Activated T-cell treated with anti-CD3 and anti-CD28 coated beads for 24 hours (primary cell): ENCODE data around the gene RNF8.
A peak's percentile ranks its signal among the peaks of the same experiment; 100 is the strongest.
"Not testable (repeated sequence)": the region's sequence is repeated elsewhere in the genome, so short reads cannot be mapped to it uniquely, and the experiment has no call there.

Source experiments
- DNase-seq: peaks from one replicate; pipeline ENCODE4 v3.0.0-alpha.2; 2020; ENCODE audit warnings: low read depth

RNF8 gene

DNA sequence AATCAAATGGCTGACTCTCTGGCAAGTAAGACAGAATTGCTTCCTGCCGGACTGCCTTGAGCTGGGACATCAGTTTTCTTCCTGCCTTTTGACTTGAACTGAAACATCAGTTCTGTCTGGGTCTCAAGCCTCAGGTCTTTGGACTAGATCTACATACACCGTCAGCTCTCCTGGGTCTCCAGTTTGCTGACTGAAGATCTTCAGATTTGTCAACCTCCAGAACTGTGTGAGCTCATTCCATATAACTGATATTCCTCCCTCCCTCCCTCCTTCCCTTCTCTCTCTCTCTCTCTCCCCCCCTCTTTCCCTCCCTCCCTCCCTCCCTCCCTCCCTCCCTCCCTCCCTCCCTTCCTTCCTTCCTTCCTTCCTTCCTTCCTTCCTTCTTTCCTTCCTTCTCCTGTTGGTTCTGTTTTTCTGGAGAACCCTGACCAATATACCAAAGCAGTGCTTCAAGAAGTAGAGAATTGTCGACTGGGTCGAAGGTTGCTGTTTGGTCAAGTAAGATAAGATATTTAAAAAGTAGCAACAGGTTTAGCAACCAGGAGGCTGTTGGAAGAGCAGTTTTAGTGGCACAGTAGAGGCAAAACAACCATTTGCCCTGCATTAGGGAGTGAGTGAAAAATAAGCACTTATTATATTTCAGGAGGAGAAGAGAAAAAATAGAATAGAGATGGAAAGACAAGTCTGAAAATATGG lies 46.2 kb downstream of the RNF8 start:
- DNase-seq, result no peak

DNA sequence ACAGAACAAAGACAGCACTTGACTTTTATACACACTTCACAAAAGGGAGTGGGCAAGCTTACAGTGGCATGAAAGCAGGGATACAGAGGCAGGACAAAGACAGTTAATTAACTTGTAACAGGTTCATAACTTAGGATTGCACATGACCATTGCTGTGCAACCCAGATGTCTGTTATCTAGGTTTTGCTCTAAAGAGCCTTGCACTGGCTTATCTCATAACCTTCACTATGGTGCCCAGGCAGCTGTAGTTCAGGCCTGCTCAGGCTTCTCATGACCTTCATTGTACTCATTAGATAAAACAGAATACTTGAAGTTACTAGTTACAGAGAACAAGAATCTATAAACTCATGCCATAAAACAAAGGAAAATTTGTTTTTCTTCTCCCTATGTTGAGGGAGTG lies 47.9 kb downstream of the RNF8 start:
- DNase-seq, result not testable (repeated sequence)

DNA sequence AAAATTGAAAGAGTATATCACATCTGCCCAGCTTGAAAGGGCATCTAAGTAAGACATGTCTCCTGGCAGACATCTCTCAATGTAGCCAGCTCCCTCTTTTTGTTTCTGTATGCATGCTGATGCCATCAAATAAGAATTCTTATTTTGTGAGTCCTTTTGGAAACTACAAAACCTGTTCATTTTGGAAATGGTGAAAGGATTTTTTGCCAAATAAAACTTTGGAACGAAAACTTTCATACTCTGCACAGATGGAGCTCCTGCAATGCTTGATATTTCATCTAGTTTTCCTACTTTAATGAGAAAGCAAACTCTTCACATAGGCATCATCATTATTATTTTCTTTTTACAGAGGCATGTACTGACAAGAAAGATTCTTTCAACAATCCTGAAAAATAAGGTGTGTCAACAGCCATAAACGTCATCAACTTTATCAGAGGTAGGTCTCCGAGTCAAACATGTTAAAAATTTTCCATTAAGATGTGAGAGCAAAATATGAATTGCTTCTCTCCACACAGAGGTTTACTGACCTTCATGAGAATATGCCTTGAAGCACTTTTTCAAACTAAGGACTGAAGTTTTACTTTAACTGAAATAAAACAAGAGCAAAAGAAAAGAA lies 53.1 kb downstream of the RNF8 start:
- DNase-seq, result no peak

DNA sequence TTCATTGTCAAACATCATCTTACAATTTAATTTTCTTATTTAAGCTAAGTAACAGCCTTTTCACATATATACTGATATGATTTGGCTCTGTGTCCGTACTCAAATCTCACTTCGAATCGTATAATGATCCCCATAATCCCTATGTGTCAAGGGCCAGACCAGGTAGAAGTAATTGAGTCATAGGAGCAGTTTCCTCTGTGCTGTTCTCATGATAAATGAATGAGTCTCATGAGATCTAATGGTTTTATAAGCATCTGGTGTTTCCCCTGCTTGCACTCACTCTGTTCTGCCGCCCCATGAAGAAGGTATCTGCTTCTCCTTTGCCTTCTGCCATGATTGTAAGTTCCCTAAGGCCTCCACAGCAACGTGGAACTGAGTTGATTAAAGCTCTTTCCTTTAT lies 54.2 kb downstream of the RNF8 start:
- no peak for DNase-seq

DNA sequence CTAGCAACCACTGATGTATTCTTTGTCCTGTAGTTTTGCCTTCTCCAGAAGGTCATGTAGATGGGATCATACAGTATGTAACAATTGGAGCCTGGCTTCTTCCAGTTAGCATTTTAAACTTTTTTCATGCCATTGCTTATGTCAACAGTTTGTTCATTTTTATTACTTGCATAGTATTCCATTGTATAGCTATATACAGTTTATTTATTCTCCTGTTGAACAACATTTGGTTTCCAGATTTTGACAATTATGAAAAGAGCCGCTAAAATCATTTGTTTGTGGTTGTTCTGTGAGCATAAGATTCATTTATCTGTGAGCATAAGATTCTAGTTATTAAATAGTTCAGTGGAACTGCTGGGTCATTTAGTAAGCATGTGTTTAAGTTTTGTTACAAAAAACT lies 55.7 kb downstream of the RNF8 start:
- no peak for DNase-seq

DNA sequence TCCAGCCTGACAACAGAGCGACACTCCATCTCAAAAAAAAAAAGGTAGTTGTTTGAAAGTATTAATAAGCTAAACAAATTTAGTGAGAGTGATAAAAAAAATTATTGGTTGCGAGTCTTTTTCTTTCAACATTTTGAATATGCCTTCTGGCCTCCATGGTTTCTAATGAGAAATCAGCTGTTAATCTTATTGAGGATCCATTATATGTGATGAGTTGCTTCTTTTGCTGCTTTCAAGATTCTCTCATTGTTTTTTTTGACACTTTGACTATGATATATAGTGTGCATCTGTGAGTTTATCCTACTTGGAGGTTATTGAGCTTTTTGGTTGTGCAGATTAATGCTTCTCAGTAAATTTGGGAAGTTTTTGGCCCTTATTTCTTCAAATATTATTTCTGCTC lies 63.6 kb downstream of the RNF8 start:
- no peak for DNase-seq

DNA sequence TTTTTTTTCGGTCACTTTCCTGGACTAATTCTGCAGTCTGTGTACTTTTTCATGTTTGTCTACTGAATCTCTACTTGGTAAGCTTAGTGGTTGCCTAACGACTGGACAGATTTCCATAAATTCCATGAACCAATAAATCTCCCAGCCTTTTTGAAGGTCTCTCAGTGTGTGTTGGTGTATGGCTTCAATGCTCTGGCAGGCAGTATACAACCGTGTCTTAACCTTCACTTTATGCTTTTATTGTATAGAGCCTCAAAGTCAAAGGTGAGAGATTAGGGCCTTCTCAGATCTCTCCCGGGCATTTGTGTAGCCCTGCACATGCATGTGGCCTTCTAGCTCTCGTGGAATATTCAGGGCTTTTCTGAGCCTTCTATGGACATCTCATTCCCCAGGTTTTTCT lies 64.9 kb downstream of the RNF8 start:
- DNase-seq, result no peak

DNA sequence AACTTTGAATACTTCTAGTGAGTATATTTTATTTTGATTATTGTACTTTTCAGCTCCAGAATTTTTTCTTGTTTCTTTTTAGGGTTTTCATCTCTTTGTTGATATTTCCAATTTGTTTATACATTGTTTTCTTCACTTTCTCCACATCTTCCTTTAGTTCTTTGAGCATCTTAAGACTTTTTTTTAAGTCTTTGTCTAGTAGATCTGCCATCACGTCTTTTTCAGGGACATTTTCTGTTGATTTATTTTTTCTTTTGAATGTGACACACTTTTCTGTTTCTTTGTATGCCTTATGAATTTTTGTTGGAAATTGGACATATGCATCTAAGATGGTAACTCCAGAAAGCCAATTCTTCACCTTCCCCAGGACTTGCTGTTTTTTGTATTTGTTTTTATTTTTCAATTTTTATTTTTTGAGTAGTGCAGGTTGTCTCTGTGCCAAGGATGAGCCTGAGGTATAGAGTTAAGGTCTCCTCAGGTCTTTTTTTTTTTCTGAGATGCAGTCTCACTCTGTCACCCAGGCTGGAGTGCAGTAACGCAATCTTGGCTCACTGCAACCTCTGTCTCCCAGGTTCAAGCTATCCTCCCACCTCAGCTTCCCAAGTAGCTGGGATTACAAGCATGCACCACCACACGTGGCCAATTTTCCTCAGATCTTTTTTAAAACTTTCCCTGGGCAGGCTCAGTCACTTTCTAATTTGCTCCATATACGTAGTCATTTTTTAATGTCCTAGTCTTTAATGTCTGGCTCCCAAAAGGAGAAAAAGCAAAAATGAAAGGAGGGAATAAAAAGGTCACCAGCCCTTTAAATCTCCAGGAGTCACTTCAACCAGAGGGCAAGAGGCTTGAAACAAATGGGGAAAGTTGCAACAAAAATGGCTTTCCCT lies 72.5 kb downstream of the RNF8 start:
- no peak for DNase-seq

DNA sequence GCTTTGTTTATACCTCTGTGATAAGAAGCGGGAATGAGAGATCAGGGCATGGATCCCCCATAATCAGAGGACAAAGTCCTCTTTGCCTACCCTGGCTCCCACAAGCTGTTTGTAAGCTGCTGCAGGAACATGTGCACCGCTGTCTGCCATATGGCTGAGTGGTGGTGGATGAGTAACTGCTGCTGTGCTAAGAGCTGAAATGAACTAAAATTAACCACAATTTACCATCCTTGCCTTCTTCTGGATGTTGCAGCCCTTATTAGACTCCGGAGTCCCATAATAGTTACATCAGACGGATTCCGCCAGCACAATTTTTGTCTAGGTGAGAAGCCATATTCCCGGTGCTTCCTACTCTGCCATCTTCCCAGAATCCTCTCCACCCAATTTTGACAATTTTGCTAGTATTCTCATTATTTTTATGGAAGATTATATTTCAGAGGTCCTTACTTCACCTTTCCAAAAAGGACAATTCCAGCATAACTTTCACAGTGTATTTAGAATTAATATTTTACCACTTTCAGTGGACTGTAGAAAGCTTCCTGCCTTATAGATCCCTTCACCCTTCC lies 73.2 kb downstream of the RNF8 start:
- DNase-seq, result no peak

DNA sequence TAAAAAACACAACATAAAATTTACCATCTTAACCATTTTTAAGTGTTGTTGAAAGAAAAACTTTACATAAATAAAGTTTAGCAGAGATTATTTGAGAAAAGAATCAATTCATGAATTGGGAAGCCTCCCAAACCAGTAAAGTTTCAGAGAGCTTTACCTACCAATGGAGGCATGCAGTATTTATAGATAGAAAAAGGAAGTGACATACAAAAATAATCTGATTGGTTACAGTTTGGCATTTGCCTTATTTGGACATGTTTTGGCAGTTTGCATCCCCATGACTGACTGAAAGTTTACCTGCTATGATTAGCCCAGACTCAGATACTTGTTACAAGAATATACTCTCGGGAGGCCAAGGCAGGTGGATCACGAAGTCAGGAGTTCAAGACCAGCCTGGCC lies 75.6 kb downstream of the RNF8 start:
- no peak for DNase-seq

DNA sequence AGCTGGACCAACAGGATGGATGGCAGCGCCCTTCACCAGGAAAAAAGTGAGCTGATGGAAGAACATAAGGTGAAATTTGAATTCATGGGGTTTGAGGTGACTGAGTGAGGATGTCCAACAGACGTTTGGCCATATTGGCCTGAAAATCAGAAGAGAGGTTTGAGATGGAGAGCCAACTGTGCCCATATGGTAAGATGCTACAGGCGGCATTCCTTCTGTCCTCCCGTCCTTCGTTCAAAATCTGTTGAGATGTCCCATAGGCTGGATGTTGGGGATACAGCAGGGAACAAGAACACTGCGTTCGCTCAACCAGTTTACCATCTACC lies 78.8 kb downstream of the RNF8 start:
- no peak for DNase-seq

DNA sequence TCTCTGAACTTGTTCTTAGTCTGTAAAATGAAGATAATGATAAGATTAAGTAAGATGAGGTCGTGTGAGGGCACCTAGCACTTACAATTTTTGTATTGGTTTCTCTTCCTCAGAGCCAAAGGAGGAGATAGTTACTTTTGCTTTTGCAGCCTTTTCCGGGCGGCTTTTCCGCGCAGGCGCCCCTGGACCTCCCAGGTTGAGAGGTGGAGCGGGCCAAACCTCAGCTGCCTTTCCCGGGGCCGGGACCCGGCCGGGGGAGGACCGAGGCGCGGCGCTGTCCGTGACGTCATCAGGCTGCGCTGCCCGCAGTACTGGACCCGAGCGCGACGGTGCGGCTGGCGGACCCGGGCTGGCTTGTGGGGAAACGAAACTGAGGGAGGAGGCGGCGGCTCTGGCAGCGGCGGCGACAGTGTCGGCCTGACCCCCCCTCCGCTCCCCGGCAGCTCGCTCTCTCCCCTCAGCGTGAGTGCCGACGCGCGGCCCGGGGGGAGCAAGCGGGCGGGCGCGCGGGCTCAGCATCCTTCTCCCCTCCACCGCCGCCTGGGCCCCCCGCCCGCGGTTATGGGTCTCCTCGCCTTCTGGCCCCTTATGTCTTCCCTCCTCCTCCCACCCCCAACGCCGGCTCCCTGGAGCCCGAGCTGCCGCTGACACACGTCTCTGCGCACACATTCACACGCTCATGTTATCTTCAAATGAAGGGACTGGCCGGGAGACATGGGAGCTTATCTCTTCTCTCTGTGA lies 79.3 kb downstream of the RNF8 start, which contains the start of gene CMTR1:
Gene CMTR1 (plus strand): TSS at position 306 of the 741 bp plus-strand sequence. CDS start 2,409 bp downstream, outside the sequence.
- DNase-seq, result peak; percentile 94

DNA sequence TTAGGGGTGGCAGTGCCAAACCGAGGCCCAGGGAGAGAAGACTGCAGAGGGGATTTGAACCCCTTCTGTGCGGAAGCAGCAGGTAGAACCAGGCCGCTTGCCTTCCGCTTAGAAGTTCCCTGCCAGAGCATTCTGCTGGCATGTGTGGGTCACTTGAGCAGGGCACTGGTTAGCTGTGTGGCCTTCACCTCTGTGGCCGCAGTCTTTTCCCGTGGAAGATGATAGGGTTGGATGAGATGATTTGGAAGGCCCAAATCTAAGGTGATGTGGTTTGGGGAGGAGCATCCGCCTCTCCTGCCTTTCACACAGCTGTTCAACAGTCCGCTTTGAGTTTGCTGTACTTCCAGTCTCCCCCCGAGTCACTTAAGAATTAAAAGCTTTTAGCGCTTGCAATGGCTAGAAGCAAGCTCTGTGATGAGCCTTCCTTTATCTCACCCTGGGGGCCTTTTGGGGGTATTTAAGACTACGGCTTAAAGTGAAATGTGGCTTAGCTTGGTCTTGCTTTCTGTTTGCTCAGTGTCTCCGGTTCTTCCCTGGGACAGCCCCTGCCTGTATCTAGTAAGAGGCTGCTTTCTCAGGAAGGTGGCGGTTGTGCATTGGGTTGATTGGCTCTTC lies 80.0 kb downstream of the RNF8 start:
- DNase-seq, result peak; percentile 41

DNA sequence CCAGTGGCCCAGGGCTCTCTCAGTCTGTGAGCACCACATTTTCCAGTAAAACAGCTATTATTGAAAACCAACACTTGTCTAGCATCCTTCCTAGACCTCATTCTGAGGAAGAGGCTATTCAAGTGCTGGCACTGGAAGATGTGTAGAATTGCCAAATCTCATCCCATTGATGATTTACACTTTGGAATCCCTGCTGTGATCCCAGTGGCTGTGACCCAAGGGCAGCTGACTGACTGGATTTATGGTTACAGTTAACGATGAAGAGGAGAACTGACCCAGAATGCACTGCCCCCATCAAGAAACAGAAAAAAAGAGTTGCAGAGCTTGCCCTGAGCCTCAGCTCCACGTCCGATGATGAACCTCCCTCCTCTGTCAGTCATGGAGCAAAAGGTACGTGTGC lies 81.6 kb downstream of the RNF8 start:
- DNase-seq, result no peak

DNA sequence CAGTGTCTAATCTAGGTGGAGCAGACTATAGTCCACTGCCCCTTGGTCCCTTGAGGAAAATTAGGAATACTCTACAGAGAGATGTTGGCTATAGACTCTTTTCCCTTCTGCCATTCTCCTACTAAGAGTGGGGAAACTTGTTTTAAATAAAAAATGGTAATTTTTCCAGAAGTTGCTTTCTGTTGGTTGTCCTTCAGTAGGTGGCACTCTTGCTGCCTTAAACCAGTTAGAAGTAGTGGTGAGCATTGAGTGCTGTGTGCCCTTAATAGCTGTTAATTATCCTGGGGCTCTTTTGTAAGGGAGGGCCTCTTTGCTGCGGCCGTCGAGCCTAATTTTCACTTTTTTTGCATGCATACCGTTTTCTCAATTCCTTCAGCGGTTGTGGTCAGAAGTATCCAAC lies 82.0 kb downstream of the RNF8 start:
- DNase-seq, result no peak

DNA sequence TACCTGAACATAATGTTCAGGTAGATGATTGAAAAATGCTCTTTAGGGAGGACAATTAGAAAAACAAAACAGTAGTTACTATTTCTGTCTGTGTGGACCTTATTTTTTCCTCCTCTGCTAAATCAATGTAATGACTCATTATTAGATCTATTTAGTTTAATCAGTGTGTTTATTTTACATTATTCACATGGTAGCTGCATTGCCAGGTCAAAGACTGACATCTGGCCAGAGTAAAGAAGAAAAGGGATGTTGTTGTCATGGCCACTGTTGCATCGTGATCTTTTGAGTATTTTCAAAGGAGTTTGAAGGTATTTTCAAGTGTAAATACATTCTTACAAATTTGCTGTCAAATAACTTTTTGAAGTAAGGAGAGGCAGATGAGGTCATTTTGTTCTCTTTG lies 85.1 kb downstream of the RNF8 start:
- no peak for DNase-seq

DNA sequence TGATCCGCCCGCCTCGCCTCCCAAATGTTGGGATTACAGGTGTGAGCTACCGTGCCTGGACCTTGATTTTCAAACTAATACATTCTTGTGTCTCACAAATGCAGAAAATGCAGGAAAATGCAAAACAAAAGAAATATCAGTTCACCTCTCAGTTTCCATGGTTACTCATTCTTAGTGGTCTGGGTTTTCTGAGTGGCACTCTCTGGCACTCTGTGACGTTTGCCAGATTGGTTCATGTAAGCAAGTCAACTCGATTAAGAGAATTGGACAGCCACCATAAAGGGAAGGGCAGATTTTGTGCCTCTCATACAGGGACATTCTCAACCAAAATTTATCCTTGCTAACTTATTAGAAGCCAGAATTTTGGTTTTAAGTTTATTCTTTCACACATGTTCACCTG lies 87.9 kb downstream of the RNF8 start:
- DNase-seq, result no peak

DNA sequence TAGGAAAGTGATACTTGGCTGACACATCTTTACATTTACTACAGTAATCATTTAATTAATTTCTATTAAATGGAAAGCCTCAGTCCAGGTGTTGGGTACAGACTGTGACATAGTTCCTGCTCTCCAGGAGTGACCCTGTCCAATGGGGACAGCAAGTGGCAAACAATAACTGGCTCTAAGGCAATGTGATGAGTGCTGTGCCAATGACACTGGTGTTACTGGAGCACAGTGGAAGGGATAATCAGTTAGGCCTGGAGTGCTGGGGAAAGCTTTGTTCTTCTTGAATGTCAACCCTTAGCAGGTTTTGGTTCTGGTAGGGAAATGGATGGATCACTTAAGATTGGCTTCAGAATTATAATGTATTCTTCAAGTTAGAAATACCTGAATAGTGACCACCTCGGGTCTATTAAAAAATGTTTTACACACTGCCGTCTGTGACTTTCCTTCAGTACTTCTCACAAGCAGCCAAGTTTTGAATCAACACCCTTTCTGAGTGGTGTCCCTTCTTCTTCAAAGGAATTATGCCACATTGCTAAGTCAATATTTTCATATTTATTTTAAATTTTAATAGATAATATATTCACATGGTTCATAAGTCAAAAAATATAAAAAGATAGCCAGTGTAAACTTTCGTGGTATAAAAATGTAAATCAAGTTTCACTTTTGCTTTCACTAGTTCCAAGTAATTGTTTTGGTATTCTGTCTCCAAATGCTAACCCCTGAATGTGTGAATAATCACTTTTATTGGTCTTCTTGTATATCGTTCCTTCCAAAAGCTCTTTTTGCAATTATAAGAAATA lies 88.8 kb downstream of the RNF8 start:
- no peak for DNase-seq

DNA sequence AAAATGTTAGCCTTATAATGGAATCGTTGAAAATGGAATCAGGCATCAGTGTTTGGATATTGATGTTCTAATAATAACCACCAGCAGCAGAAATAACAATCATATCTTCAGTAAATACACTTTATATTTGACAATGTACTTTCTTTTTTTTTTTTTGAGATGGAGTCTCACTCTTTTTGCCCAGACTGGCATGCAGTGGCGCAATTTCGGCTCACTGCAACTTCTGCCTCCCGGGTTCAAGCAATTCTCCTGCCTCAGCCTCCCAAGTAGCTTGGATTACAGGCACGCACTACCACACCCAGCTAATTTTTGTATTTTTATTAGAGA lies 89.4 kb downstream of the RNF8 start:
- DNase-seq, result not testable (repeated sequence)
